Epithelial cell of esophagus (primary cell): ENCODE measurements around the gene CRLF1.

Experiments used
- DNase-seq: peaks from one replicate; pipeline ENCODE4 v3.0.0; 2010; ENCODE audit warnings: low read depth
- H3K4me3 ChIP-seq: 2 replicates; pipeline ENCODE4 v1.5.1; 2011; ENCODE audit warnings: mild to moderate bottlenecking, low read length, control low read depth
- TF ChIP-seq, protein P1 (sequence below): IDR thresholded peaks from 2 replicates; pipeline ENCODE4 v1.5.1; 2011; ENCODE audit warnings: low read depth, mild to moderate bottlenecking, low read length, control low read depth, inconsistent platforms; ENCODE audit not compliant: insufficient read depth; ENCODE audit errors: missing control alignments

CRLF1 gene

GRCh38 chr19:18612772-18613588 lies 6.4 kb upstream of the CRLF1 start, which contains the start of gene TMEM59L:
TMEM59L (plus strand) TSS chr19:18612870; CDS start chr19:18612959, 89 bp downstream.
- no peak for DNase-seq
- no peak within 1 kb of the TSS for H3K4me3 ChIP-seq
- TF ChIP-seq, protein P1, sequence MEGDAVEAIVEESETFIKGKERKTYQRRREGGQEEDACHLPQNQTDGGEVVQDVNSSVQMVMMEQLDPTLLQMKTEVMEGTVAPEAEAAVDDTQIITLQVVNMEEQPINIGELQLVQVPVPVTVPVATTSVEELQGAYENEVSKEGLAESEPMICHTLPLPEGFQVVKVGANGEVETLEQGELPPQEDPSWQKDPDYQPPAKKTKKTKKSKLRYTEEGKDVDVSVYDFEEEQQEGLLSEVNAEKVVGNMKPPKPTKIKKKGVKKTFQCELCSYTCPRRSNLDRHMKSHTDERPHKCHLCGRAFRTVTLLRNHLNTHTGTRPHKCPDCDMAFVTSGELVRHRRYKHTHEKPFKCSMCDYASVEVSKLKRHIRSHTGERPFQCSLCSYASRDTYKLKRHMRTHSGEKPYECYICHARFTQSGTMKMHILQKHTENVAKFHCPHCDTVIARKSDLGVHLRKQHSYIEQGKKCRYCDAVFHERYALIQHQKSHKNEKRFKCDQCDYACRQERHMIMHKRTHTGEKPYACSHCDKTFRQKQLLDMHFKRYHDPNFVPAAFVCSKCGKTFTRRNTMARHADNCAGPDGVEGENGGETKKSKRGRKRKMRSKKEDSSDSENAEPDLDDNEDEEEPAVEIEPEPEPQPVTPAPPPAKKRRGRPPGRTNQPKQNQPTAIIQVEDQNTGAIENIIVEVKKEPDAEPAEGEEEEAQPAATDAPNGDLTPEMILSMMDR = no peak

DNA sequence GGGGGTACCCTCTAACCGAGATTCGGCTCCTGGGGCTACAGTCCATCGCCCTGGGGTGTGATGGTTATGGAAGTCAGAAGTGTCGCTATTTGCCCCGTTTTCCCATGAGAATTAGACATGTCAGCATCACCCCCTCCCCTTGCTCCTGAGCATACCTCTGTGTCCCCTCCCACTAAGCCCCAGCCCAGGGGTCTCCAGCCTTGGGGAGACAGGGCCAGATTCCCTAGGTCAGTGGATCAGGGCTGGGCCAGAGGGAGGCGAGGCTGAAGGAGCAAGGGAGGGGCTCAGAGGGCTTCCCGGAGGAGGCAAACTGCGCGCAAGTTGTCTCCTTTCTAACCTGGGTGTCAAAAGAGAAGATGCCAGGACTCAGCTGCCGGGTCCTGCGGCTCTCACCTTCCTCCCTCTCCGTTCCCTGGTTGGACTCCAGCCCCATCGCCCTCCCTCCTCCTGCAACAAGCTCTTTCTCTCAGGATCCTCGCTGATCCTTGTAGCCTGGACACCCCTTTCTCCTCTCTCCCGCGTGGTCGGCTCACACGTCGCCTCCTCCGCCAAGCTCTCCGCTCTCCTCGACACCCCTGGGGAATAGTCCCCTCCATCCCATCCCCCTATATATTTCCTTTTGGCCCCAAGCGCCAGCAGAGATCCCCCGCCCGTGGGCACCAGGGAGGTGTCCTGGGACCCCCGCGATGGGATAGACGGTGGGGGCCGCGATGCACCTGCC lies 5.6 kb upstream of the CRLF1 start:
- TF ChIP-seq, protein P1 = no peak
- DNase-seq = no peak
- no peak overlapping the region for H3K4me3 ChIP-seq

DNA sequence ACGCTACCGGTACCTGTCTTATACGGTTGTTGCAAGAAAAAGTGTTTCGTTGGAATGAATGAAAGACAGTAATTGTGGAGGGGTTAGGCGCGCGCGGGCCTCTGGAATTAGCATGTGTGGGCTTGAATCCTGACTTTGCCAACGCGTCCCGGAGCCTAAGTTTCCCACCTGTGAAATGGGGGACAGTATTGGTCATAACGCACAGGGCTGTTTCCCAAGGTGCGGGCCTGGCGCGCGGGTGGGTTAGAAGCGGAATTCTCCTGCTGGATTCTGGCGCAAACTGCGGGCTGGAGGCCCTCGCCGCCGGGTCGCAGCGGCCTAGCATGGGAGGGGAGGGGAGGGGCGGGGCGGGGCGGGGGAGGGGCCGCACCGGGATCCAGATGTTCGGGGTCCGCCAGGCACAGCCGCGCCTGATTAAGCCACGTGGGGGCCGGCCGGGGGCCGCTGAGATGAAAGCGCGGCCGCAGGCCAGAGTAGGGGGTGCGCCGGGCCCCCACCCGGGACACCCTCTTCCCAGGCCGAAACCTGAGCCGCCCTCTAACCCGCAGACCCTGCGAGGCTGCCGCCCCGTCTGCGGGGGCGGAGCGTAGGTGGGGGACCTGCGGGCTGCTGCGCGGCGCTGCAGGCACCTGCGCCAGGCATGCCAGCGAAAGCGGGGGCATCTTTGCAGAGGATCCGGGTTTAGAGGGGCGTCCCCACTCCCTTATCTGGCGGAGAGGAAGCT lies 4.9 kb upstream of the CRLF1 start:
- H3K4me3 ChIP-seq = no peak overlapping the region

DNA sequence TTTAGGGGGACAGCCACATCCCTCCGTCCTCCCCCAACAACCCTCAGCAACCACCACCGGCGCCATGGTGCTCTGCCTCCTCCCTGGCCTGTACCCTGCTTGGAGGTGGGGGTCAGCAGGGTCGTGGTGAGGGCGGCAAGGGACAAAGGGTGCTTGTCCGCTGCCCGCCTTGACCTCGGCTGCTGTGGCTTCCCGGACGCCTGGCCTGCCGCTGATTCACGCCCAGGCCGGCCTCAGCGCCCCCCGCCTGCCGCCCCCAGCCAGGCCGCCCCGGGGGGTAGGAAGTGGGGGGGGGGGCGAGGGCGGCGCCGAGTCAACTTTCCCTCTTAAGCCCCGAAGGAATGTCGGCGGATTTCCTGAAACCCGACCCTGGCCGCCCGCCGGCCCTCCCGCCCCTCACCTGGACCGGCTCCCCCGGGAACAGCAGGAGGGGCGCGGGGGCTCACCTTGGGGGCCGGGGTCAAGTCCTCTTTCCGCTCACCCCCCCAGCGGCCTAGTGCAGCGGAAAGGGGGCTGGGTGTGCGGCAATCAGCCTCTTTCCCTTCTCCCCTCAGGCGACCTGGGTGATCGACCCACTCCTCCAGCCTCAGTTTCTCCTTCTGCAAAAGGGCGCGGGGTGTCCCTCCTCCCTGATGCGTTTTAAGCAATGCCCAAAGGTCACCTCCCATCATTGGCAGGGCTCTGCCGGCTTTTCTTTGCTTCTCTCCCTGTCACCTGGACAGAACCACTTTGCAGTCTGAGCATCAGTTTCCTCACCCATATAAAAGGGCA lies 4.1 kb upstream of the CRLF1 start:
- TF ChIP-seq, protein P1 = no peak
- no peak for DNase-seq
- H3K4me3 ChIP-seq = no peak overlapping the region

More for the DNA sequence above, 4.9 kb upstream of the CRLF1 start:
- DNase-seq = no peak
- TF ChIP-seq, protein P1 = no peak

DNA sequence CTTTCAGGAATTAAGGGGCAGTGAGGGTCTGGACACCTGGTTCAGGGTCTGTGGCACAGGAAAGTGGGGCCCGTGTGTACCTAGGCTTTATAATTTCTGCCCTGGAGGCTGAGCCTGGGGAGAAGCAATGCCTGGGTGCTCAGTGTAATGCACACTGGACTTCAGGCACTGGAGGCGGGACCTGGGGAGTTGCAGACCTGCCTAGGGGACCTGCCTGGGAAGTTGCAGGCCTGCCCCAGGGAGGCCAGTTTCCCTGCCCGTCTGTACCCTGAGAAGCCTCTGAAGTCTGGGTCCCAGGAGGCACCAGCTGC lies 3.6 kb upstream of the CRLF1 start:
- H3K4me3 ChIP-seq = no peak overlapping the region
- TF ChIP-seq, protein P1 = no peak
- no peak for DNase-seq

DNA sequence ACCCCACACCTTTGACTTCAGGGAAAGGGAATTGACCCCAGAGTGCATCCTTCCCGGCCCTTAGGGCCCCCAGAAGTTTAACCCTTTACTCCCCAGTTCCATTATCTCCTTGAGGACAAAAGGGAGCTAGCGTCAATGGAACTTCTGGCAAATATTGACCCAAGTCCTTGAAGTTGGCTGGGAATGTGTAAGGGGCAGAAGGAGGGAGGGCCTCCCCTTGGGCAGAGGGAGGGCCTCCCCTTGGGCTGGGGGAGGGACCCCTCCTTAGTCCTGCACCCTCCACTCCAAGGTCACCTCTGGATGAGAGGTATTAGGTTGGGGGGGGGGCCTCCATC lies 3.1 kb upstream of the CRLF1 start:
- TF ChIP-seq, protein P1 = no peak
- H3K4me3 ChIP-seq = no peak overlapping the region
- no peak for DNase-seq
